Neuron (in vitro differentiated cells): ENCODE data around the gene TNPO2.
A peak's percentile ranks its signal among the peaks of the same experiment; 100 is the strongest.
"Not testable (repeated sequence)": the region's sequence is repeated elsewhere in the genome, so short reads cannot be mapped to it uniquely, and the experiment has no call there.

Experiments
- H2AFZ ChIP-seq: one replicate; pipeline ENCODE4 v1.6.1; 2013; ENCODE audit warnings: low read depth, mild to moderate bottlenecking, inconsistent platforms, low read length, moderate library complexity
- H3K27me3 ChIP-seq: one replicate; pipeline ENCODE4 v1.6.1; 2013; ENCODE audit warnings: low read length; ENCODE audit not compliant: insufficient read depth
- H3K36me3 ChIP-seq: one replicate; pipeline ENCODE4 v1.6.1; 2013; ENCODE audit warnings: low read length; ENCODE audit not compliant: insufficient read depth
- H3K4me1 ChIP-seq: one replicate; pipeline ENCODE4 v1.6.1; 2013; ENCODE audit warnings: low read length; ENCODE audit not compliant: insufficient read depth
- H3K4me3 ChIP-seq: 2 replicates; pipeline ENCODE4 v1.5.1; 2013; ENCODE audit warnings: mild to moderate bottlenecking, low read length, moderate library complexity
- H3K9me3 ChIP-seq: one replicate; pipeline ENCODE4 v1.6.1; 2013; ENCODE audit warnings: low read length

Gene TNPO2

DNA sequence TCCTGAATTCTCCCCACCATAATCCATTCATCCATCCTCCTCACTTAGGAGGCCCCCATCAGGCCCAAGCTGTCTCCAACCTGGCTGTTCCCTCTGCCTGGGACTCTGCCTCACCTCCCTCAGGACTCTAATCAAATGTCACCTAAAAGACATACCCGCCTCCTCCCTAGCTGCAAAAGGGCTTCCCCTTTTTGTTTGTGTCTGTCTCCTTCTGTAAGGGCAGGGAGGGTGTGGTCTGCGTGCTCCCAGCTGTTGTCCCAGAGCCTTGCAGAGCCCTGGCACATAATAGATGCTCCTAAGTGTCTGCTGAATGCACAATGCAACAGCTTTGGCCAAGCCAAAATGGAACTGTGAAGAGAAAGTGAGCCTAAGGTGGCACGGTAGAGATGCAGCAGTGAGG lies 6.3 kb upstream of the TNPO2 start:
- H3K4me1 ChIP-seq = peaks cover 15% of the 10 kb centered on the region
- H2AFZ ChIP-seq = no peak overlapping the region
- no peak overlapping the region for H3K4me3 ChIP-seq
- H3K27me3 ChIP-seq = no peaks in the 10 kb centered on the region
- H3K36me3 ChIP-seq = peaks cover 29% of the 10 kb centered on the region
- no peaks in the 10 kb centered on the region for H3K9me3 ChIP-seq

DNA sequence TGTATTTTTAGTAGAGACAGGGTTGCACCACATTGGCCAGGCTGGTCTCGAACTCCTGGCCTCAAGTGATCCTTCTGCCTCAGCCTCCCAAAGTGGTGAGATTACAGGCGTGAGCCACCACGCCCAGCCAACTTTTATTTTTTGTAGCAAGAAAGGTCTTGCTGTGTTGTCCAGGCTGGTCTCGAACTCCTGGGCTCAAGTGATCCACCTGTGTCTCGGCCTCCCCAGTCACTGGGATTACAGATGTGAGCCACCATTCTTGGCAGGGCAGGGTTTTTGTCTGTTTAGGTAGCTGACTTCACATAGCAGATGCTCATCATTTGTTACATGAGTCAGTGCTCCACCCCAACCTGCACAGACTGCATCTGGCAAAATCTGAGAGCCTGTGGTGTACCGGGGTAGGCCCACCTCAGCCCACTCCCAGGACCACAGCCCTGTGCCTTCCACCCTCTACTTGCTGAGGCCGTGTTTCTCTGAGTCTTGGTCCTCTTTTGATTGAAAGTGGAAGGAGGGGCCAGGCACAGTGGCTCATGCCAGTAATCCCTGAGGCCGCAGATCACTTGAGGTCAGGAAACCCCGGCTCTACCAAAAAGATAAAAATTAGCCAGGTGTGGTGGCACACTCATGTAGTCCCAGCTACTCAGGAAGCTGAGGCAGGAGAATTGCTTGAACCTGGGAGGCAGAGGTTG lies 4.2 kb upstream of the TNPO2 start:
- peaks cover 10% of the 10 kb centered on the region for H3K4me1 ChIP-seq
- H3K9me3 ChIP-seq = no peaks in the 10 kb centered on the region
- H3K36me3 ChIP-seq = peaks cover 29% of the 10 kb centered on the region
- H2AFZ ChIP-seq = no peak overlapping the region
- no peak overlapping the region for H3K4me3 ChIP-seq
- H3K27me3 ChIP-seq = no peaks in the 10 kb centered on the region

DNA sequence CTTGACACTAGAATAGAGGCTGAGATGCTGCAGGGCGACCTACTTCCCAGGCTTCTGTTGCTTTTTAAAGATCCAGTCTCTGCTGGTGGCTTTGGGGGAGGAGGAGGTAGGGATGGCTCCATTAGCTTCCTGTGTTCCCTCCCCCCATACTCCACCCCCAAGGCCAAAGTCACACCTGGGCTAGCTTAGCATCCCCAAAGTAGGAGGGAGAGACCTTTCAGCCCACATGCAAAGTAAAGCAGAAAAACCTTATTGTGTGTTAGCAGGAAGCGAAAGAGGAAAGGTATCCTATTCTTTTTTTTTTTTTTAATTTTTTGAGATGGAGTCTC lies 3.2 kb upstream of the TNPO2 start:
- no peaks in the 10 kb centered on the region for H3K9me3 ChIP-seq

DNA sequence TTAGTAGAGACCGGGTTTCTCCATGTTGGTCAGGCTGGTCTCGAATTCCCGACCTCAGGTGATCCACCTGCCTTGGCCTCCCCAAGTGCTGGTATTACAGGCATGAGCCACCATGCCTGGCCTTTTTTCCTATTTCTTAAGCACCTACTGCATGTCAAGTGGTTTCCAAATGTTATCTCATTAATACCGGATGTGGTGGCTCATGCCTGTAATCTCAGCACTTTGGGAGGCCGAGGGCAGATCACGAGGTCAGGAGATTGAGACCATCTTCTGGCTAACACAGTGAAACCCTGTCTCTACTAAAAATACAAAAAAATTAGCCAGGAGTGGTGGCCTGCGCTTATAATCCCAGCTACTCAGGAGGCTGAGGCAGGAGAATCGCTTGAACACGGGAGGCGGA lies 1.9 kb upstream of the TNPO2 start:
- H3K4me1 ChIP-seq = peaks cover 12% of the 10 kb centered on the region
- not testable (repeated sequence) for H2AFZ ChIP-seq, H3K4me3 ChIP-seq, H3K9me3 ChIP-seq, H3K27me3 ChIP-seq
- peaks cover 14% of the 10 kb centered on the region for H3K36me3 ChIP-seq

More for the DNA sequence above, 3.2 kb upstream of the TNPO2 start:
- peaks cover 2% of the 10 kb centered on the region for H3K4me1 ChIP-seq
- no peaks in the 10 kb centered on the region for H3K27me3 ChIP-seq
- no peak overlapping the region for H2AFZ ChIP-seq
- H3K4me3 ChIP-seq = no peak overlapping the region
- H3K36me3 ChIP-seq = peaks cover 25% of the 10 kb centered on the region

DNA sequence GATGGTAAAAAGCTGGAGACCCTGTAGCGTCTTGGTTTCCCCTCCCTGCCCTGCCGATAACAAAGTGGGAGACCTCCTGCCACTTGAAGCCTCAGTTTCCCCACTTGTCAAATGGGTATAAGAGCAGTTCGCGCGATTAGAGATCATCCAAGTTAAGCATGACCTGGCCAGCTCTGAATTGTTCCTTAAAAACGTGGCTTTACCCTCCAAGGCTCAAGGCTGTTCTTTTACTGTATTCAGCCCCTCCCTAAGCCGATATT lies 421 bp downstream of the TNPO2 start:
- Histone ChIP-seq H3K9me3 (no peaks in the 10 kb centered on the region), H2AFZ (no peak overlapping the region), H3K27me3 (no peaks in the 10 kb centered on the region), H3K36me3 (peaks cover 11% of the 10 kb centered on the region), H3K4me3 (peak overlapping the region; percentile 79), H3K4me1 (peaks cover 17% of the 10 kb centered on the region)

DNA sequence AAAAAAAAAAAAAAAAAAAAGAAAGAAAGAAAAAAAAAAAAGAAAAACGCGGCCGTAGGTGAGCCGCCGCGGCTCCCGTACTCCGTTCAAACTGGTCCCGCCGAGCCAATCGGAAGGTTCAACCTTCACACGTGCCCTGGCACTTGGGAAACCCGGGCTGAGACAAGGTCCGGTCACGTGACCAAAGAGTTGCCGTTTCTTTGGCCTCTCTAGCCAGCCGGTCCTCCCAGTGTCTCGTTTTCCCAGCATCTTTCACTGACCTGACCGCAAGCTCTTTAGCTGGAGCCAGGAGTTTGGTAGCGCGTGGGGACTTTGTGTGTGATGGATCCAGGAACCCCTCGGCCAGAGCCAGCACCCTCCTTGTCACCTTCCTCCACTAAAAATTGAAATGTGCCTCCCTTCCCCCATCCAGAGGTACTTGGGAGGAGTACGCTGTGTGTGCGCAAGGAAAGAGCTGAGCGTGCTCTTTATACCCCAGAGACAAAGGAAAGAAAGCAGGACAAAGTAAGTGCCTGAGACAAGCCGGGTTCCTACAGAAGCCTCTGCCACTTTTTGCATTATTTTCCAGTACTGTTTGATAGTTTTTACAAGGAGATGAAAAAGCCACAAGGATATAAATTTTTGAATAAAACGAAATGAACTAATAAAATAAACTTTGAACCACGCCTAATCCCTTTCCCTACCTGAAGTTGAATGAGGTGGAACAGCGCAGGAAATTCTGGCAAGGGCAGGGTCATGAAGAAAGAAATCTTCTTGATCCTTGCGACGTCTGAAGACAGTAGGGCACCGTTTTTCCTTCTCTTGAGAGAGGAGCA lies 959 bp downstream of the TNPO2 start:
- H2AFZ ChIP-seq = no peak overlapping the region
- peaks cover 12% of the 10 kb centered on the region for H3K36me3 ChIP-seq
- peak overlapping the region; percentile 79 for H3K4me3 ChIP-seq
- H3K9me3 ChIP-seq = no peaks in the 10 kb centered on the region
- peaks cover 17% of the 10 kb centered on the region for H3K4me1 ChIP-seq
- no peaks in the 10 kb centered on the region for H3K27me3 ChIP-seq

DNA sequence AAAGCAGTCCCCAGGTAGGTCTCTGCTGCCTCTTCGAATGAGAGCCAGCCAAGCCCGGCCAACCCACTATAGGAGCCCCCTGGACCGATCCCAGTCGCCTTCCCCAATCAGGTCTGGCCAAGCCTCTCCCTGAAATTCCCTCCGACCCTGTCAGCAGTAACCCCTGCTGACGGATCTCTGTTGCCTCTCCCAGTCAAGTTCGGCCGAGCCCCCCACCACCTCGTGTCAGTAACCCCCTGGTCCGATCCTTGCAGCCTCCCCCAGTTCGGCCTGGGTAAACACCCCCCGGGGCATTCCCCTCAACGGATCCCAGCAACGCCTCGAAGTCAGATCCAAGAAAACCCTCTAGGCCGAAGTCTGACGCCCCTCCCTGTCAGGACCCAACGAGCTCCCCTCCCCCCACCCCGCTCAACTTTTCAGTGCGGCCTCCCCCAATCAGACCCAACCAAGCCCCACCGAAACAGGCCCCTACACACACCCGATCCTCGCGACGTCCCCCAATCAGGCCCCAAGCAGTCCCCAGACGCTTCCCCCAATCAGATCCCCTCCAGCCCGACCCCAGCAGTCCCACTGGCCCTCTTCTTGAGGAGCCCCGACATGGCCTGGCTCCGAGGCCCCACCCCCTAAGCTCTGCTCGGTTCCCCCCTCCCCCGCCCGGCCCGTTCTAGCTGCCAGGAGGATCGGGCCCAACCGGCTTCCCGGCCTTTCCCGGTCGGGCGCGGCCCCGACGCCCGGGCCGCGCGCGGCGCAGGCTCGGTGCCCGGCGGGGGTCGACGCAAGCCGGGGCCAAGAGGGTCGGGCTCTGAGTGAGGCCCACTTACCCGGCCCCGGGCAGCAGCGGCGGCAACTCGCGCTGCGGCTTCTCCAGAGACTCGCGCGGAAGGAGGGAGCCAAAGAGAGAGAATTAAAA lies 1.8 kb downstream of the TNPO2 start:
- H3K4me3 ChIP-seq = peak overlapping the region; percentile 79
- peaks cover 17% of the 10 kb centered on the region for H3K4me1 ChIP-seq
- no peaks in the 10 kb centered on the region for H3K27me3 ChIP-seq
- H3K36me3 ChIP-seq = peaks cover 19% of the 10 kb centered on the region
- H3K9me3 ChIP-seq = no peaks in the 10 kb centered on the region
- no peak overlapping the region for H2AFZ ChIP-seq

DNA sequence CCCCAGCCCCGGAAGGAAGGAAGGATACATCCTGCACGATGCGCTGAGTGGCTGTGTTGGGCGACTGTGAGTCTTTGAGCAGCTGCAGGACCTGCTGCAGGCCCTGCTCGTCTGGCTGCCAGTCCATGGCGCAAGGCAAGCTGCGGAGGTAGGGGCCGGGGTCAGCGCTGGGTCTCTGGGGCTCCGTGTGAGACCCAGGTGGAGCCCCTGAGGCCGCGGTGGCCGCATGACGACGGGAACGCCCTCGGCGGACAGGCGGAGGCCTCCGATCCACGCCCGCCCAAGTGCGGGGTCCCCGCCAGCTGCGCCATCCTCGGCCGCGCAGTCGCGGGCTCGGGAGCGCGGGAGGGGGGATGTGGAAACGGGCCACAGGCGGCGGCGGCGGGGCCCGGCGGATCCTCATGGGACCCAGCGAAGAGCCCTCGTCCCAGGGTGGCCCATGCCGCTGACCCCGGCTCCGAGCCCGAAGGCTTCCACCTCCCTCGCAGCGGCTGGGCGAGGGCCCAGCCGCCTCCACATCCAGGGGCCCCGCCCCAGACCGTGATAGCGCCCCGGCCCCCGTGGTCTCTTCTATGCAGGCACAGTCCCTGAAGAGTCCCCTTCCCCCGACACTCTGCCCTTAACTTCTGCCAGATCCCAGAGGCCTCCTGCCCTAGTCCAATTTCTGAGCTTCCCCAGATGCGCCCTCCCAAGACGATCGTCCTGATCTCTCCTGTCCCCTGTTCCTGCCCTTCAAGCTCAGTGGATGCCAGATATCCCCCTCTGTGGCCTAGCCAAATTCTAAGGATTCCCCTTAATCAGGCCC lies 2.7 kb downstream of the TNPO2 start:
- Histone ChIP-seq H3K4me1 (peaks cover 17% of the 10 kb centered on the region), H3K4me3 (peak overlapping the region; percentile 79), H3K9me3 (no peaks in the 10 kb centered on the region), H3K36me3 (peaks cover 26% of the 10 kb centered on the region), H3K27me3 (no peaks in the 10 kb centered on the region), H2AFZ (no peak overlapping the region)

DNA sequence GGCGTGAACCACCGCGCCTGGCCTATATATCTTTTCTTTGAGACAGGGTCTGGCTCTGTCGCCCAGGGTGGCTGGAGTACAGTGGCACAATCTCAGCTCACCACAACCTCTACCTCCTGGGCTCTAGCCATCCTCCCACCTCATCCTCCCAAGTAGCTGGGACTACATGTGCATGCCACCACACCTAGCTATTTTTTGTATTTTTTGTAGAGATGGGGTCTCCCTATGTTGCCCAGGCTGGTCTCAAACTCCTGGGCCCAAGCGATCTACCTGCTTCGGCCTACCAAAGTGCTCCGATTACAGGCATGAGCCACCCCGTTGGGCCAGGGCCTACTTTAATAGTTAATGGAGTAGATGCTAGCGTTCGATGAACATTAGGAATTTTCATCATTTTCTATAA lies 3.4 kb downstream of the TNPO2 start:
- peaks cover 17% of the 10 kb centered on the region for H3K4me1 ChIP-seq

DNA sequence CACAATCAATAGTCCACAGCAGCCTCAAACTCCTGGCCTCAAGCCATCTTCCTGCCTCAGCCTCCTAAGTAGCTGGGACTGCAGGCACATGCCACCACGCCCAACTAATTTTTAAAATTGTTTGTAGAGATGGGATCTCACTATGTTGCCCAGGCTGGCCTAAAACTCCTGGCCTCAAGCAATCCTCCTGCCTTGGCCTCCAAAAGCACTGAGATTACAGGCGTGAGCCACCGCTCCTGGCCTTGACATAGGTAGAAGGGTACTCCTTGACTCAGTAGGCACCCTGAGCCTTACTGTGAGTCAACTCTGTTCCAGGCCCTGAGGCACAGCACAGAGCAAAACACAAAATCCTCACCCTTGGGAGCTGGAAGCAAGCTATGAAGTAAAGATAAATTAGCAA lies 7.8 kb downstream of the TNPO2 start:
- Histone ChIP-seq H2AFZ (no peak overlapping the region), H3K4me3 (no peak overlapping the region), H3K9me3 (no peaks in the 10 kb centered on the region), H3K27me3 (no peaks in the 10 kb centered on the region), H3K36me3 (peaks cover 67% of the 10 kb centered on the region), H3K4me1 (peaks cover 8% of the 10 kb centered on the region)

More for the DNA sequence above, 3.4 kb downstream of the TNPO2 start:
- Histone ChIP-seq H3K4me3 (peak overlapping the region; percentile 79), H3K27me3 (no peaks in the 10 kb centered on the region), H3K36me3 (peaks cover 34% of the 10 kb centered on the region), H2AFZ (no peak overlapping the region), H3K9me3 (no peaks in the 10 kb centered on the region)

DNA sequence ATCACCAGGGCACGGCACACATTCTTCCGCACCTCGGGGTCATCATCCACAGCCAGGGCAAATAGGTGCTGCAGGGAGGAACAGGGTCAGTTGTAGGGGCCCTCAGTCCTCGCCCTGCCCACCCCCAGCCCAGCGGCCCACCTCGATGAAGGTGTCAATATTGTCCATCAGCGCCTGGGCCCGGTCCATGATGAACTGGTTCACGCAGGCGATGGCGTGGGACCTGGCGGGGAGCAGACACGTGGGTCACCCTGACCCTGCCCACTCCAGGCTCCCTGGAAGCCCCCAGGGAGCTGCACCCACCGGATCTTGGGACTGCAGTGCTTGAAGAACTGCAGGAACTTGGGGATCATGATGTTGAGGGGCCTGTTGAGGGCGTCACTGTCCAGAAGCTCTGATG lies 8.6 kb downstream of the TNPO2 start:
- Histone ChIP-seq H2AFZ (no peak overlapping the region), H3K27me3 (no peaks in the 10 kb centered on the region), H3K36me3 (peaks cover 71% of the 10 kb centered on the region), H3K9me3 (no peaks in the 10 kb centered on the region), H3K4me3 (no peak overlapping the region), H3K4me1 (no peaks in the 10 kb centered on the region)

DNA sequence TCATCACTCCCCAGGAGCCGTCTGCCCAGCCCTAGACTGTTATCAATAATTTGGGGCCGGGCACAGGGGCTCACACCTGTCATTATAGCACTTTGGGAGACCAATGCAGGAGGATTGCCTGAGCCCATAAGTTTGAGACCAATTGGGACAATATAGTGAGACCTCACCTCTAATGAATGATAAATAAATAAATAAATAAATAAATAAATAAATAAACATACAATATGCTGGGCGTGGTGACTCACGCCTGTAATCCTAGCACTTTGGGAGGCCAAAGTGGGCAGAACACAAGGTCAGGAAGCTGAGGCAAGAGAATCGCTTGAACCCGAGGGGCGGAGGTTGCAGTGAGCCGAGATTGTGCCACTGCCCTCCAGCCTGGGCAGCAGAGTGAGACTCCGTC lies 10.4 kb downstream of the TNPO2 start:
- not testable (repeated sequence) for H3K9me3 ChIP-seq, H2AFZ ChIP-seq, H3K27me3 ChIP-seq, H3K4me1 ChIP-seq, H3K4me3 ChIP-seq
- peaks cover 77% of the 10 kb centered on the region for H3K36me3 ChIP-seq
